Stomach (tissue), 4 donors: Measurements from ENCODE around the gene SESN1.

Experiments used
- EP300 ChIP-seq: sonication (generic); formaldehyde crosslinking; IDR thresholded peaks from one replicate; pipeline ENCODE4 v1.6.1; 2017; ENCODE audit warnings: antibody characterized with exemption
- POLR2A ChIP-seq, 4 donors: fragments of 450-650 bp; IDR thresholded peaks; one replicate each; pipeline ENCODE4 v1.6.1; 2016; ENCODE audit warnings: antibody characterized with exemption in 4 of 4, control low read depth in 2 of 4, mild to moderate bottlenecking in 1 of 4, moderate library complexity in 1 of 4
- POLR2AphosphoS5 ChIP-seq, 3 donors: sonication (generic); formaldehyde crosslinking; IDR thresholded peaks; one replicate each; pipeline ENCODE4 v1.6.1; 2016; ENCODE audit warnings: antibody characterized with exemption in 3 of 3
- TF ChIP-seq, protein P1 (sequence below), 7 experiments: fragments of 450-650 bp in 4 of 7; fragments of 200-600 bp in 3 of 7; sonication (generic) in 3 of 7; IDR thresholded peaks; one replicate each; pipeline ENCODE4 v1.5.1; 2016 to 2019; ENCODE audit warnings: antibody characterized with exemption in 7 of 7, control low read depth in 2 of 7, mild to moderate bottlenecking in 1 of 7

DNA sequence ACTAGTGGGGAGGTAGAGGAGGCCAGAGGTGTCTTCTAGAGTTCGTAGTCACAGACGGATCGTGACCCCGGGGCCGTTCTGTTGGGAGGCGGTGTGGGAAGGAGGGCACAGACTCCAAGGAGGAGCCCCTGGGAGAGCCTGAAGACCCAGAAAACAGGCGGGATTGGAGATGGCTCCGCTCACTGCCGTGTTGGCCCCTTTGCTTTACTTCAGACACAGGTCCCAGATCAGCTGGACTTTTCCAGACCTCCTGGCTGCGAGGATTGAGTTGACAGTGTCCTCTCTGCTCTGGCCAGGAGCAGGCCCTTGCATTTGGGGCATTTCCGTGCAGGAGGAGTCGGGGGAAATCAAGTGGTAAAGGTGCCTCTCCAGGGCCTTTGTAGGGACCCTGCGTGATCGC lies 133.6 kb downstream of the SESN1 start:
- TF ChIP-seq, protein P1, sequence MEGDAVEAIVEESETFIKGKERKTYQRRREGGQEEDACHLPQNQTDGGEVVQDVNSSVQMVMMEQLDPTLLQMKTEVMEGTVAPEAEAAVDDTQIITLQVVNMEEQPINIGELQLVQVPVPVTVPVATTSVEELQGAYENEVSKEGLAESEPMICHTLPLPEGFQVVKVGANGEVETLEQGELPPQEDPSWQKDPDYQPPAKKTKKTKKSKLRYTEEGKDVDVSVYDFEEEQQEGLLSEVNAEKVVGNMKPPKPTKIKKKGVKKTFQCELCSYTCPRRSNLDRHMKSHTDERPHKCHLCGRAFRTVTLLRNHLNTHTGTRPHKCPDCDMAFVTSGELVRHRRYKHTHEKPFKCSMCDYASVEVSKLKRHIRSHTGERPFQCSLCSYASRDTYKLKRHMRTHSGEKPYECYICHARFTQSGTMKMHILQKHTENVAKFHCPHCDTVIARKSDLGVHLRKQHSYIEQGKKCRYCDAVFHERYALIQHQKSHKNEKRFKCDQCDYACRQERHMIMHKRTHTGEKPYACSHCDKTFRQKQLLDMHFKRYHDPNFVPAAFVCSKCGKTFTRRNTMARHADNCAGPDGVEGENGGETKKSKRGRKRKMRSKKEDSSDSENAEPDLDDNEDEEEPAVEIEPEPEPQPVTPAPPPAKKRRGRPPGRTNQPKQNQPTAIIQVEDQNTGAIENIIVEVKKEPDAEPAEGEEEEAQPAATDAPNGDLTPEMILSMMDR (IDR thresholded peaks at IDR 0.05) = no peak
- TF ChIP-seq POLR2AphosphoS5 (IDR thresholded peaks at IDR 0.05) (no peak), POLR2A (IDR thresholded peaks at IDR 0.05) (no peak), EP300 (no peak)
